H9 (cell line): ENCODE data around the gene FCSK. TPM values are rescaled to one million over a fixed set of nuclear protein-coding genes. Genes with fewer than 3 reads are reported as not detected.

Experiments
- DNase-seq: peaks from one replicate; pipeline ENCODE4 v3.0.0-alpha.2; 2017
- H2AFZ ChIP-seq: one replicate; pipeline ENCODE4 v1.6.1; 2013; ENCODE audit warnings: mild to moderate bottlenecking, low read length, control low read depth, moderate library complexity
- H2AK5ac ChIP-seq: 2 replicates; pipeline ENCODE4 v1.6.1; 2013; ENCODE audit warnings: low read length, control low read depth, mixed read lengths; ENCODE audit not compliant: insufficient read length
- H2BK120ac ChIP-seq: one replicate; pipeline ENCODE4 v1.6.1; 2013; ENCODE audit warnings: low read depth, mild to moderate bottlenecking, low read length, control low read depth, inconsistent platforms; ENCODE audit not compliant: poor library complexity, severe bottlenecking
- H2BK12ac ChIP-seq: 2 replicates; pipeline ENCODE4 v1.6.1; 2013; ENCODE audit warnings: low read length, control low read depth, mixed read lengths, low read depth; ENCODE audit not compliant: insufficient read length
- H2BK15ac ChIP-seq: 2 replicates; pipeline ENCODE4 v1.6.1; 2013; ENCODE audit warnings: low read depth, low read length, control low read depth
- H2BK20ac ChIP-seq: one replicate; pipeline ENCODE4 v1.6.1; 2013; ENCODE audit warnings: low read depth, mild to moderate bottlenecking, low read length, control low read depth, inconsistent platforms; ENCODE audit not compliant: poor library complexity, severe bottlenecking
- H2BK5ac ChIP-seq: 2 replicates; pipeline ENCODE4 v1.6.1; 2013; ENCODE audit warnings: low read length, control low read depth, mixed read lengths; ENCODE audit not compliant: insufficient read length
- H3K14ac ChIP-seq: 2 replicates; pipeline ENCODE4 v1.6.1; 2013; ENCODE audit warnings: low read length, control low read depth; ENCODE audit not compliant: insufficient read depth
- H3K18ac ChIP-seq: 2 replicates; pipeline ENCODE4 v1.6.1; 2013; ENCODE audit warnings: low read depth, mild to moderate bottlenecking, mixed read lengths, low read length, control low read depth; ENCODE audit not compliant: insufficient read length
- H3K23ac ChIP-seq: 2 replicates; pipeline ENCODE4 v1.6.1; 2013; ENCODE audit warnings: low read length, control low read depth, mixed read lengths, low read depth; ENCODE audit not compliant: insufficient read length
- H3K23me2 ChIP-seq: 2 replicates; pipeline ENCODE4 v1.6.1; 2013; ENCODE audit warnings: low read depth, mild to moderate bottlenecking, mixed read lengths, low read length, control low read depth; ENCODE audit not compliant: insufficient read length, poor library complexity, severe bottlenecking
- H3K27ac ChIP-seq: 2 replicates; pipeline ENCODE4 v1.5.1; 2013; ENCODE audit warnings: low read length, control low read depth, mixed read lengths, low read depth; ENCODE audit not compliant: insufficient read length
- H3K27me3 ChIP-seq: 2 replicates; pipeline ENCODE4 v1.6.1; 2013; ENCODE audit warnings: low read length, control low read depth, inconsistent platforms; ENCODE audit not compliant: insufficient read depth
- H3K4ac ChIP-seq: 2 replicates; pipeline ENCODE4 v1.6.1; 2013; ENCODE audit warnings: low read depth, mild to moderate bottlenecking, control low read depth, inconsistent platforms, low read length, moderate library complexity
- H3K4me1 ChIP-seq: 2 replicates; pipeline ENCODE4 v1.6.1; 2013; ENCODE audit warnings: low read length, control low read depth, inconsistent platforms; ENCODE audit not compliant: insufficient read depth
- H3K4me2 ChIP-seq: 2 replicates; pipeline ENCODE4 v1.6.1; 2013; ENCODE audit warnings: low read length, control low read depth, mixed read lengths; ENCODE audit not compliant: insufficient read length, insufficient read depth
- H3K56ac ChIP-seq: 2 replicates; pipeline ENCODE4 v1.6.1; 2013; ENCODE audit warnings: low read depth, mild to moderate bottlenecking, mixed read lengths, low read length, control low read depth; ENCODE audit not compliant: insufficient read length
- H3K79me1 ChIP-seq: 2 replicates; pipeline ENCODE4 v1.6.1; 2013; ENCODE audit warnings: low read depth, mild to moderate bottlenecking, moderate library complexity, low read length, control low read depth, inconsistent platforms; ENCODE audit not compliant: insufficient read depth, poor library complexity, severe bottlenecking
- H3K79me2 ChIP-seq: 2 replicates; pipeline ENCODE4 v1.6.1; 2013; ENCODE audit warnings: low read length, control low read depth, inconsistent platforms; ENCODE audit not compliant: insufficient read depth
- H3K9ac ChIP-seq: 2 replicates; pipeline ENCODE4 v1.6.1; 2013; ENCODE audit warnings: low read length, control low read depth, mixed read lengths; ENCODE audit not compliant: insufficient read length; ENCODE audit errors: extremely low read depth
- H3K9me3 ChIP-seq: one replicate; pipeline ENCODE4 v1.6.1; 2013; ENCODE audit warnings: low read depth, low read length, inconsistent platforms; ENCODE audit not compliant: control insufficient read depth
- H3T11ph ChIP-seq: one replicate; pipeline ENCODE4 v1.6.1; 2013; ENCODE audit warnings: mild to moderate bottlenecking, low read length, control low read depth, inconsistent platforms
- H4K20me1 ChIP-seq: one replicate; pipeline ENCODE4 v1.6.1; 2013; ENCODE audit not compliant: control insufficient read depth, insufficient read length, insufficient read depth
- H4K5ac ChIP-seq: 2 replicates; pipeline ENCODE4 v1.6.1; 2013; ENCODE audit warnings: low read depth, mild to moderate bottlenecking, mixed read lengths, low read length, control low read depth; ENCODE audit not compliant: insufficient read length
- H4K8ac ChIP-seq: replicated peaks from 2 replicates; pipeline ENCODE4 v1.6.1; 2013; ENCODE audit warnings: low read length, control low read depth, mixed read lengths, low read depth; ENCODE audit not compliant: insufficient read length
- H4K91ac ChIP-seq: 2 replicates; pipeline ENCODE4 v1.6.1; 2013; ENCODE audit warnings: low read depth, mild to moderate bottlenecking, moderate library complexity, mixed read lengths, low read length, control low read depth; ENCODE audit not compliant: insufficient read length
- H3K27ac Mint-ChIP-seq, 3 experiments: 2 replicates in 2 of 3; 3 replicates in 1 of 3; pipeline ENCODE4 v1.8.0; 2020 to 2021; ENCODE audit warnings: mixed read lengths in 3 of 3, mild to moderate bottlenecking in 1 of 3, moderate library complexity in 1 of 3
- H3K27me3 Mint-ChIP-seq: 2 replicates; pipeline ENCODE4 v1.8.0; 2021; ENCODE audit warnings: low read depth, mild to moderate bottlenecking, moderate library complexity, mixed read lengths
- H3K36me3 Mint-ChIP-seq, 3 experiments: 2 replicates in 2 of 3; 3 replicates in 1 of 3; pipeline ENCODE4 v1.8.0; 2020 to 2021; ENCODE audit warnings: low read depth in 3 of 3, mixed read lengths in 3 of 3; ENCODE audit not compliant: insufficient read depth in 1 of 3
- H3K4me1 Mint-ChIP-seq, 2 experiments: 2 replicates each; pipeline ENCODE4 v1.8.0; 2020; ENCODE audit warnings: mixed read lengths in 2 of 2
- H3K4me3 Mint-ChIP-seq, 2 experiments: 2 replicates in 1 of 2; 3 replicates in 1 of 2; pipeline ENCODE4 v1.8.0; 2020 to 2021; ENCODE audit warnings: mild to moderate bottlenecking in 2 of 2, mixed read lengths in 2 of 2, moderate library complexity in 1 of 2
- H3K9me3 Mint-ChIP-seq, 2 experiments: 2 replicates in 1 of 2; 3 replicates in 1 of 2; pipeline ENCODE4 v1.8.0; 2020; ENCODE audit warnings: mild to moderate bottlenecking in 2 of 2, mixed read lengths in 2 of 2, moderate library complexity in 1 of 2
- WGBS: extraction: QIAGEN DNeasy Blood & Tissue Kit; methylation state at CpG from one replicate; pipeline ENCODE4 v1.1.7; 2013; ENCODE audit warnings: missing lambda C conversion rate, low lambda C conversion rate, mixed read lengths; ENCODE audit not compliant: insufficient read length; ENCODE audit errors: extremely low coverage; 5-methylcytosine and 5-hydroxymethylcytosine counted together
- total RNA-seq: library from RNA; stranded (reverse); gene quantifications from 2 replicates; pipeline ENCODE4 v1.2.1, GENCODE V29; 2021
- TF ChIP-seq, protein P1 (sequence below): fragments of 200-600 bp; sonication (generic); conservative IDR thresholded peaks from 3 replicates; pipeline ENCODE4 v1.8.0; 2021; ENCODE audit warnings: antibody characterized with exemption, mild to moderate bottlenecking

Gene FCSK
- total RNA-seq, 1 experiment from 2014 or later = 6.5 TPM

DNA sequence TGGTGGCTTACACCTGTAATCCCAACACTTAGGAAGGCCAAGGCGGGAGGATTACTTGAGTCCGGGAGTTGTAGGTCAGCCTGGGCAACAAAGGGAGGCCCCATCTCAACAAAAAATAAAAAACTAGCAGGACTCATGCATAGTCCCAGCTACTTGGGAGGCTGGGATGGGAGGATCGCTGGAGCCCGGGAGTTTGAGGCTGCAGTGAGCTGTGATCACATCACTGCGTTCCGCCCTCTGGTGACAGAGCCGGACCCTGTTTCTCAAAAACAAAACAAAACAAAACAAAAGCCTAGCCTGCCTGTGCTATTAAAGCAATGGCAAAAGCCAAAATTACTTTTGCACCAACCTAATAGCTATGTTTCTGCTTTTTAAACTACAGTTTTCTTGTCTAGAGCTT is 1.5 kb downstream of the FCSK start:
- H2AK5ac ChIP-seq = no peak overlapping the region
- H2AFZ ChIP-seq = no peak overlapping the region
- H3K27ac Mint-ChIP-seq = no peak overlapping the region
- no peaks in the 10 kb centered on the region for H3K9me3 ChIP-seq
- WGBS = no CpG with 5 or more reads among the region's 7 CpGs
- no peaks in the 10 kb centered on the region for H3K79me1 ChIP-seq
- H3K27me3 ChIP-seq = no peaks in the 10 kb centered on the region
- no peak overlapping the region for H3K4me2 ChIP-seq
- no peaks in the 10 kb centered on the region for H3K4me1 ChIP-seq
- H3K79me2 ChIP-seq = no peaks in the 10 kb centered on the region
- no peak overlapping the region for H3K27ac ChIP-seq
- no peak overlapping the region for H3K4ac ChIP-seq
- H3K18ac ChIP-seq = no peak overlapping the region
- no peak overlapping the region for H2BK20ac ChIP-seq
- H2BK5ac ChIP-seq = no peak overlapping the region
- no peak overlapping the region for H4K5ac ChIP-seq
- H3K23me2 ChIP-seq = no peaks in the 10 kb centered on the region
- H3K9ac ChIP-seq = no peak overlapping the region
- peaks cover 11 to 17% of the 10 kb centered on the region in 2 experiments for H3K4me1 Mint-ChIP-seq
- H2BK120ac ChIP-seq = no peak overlapping the region
- H3K14ac ChIP-seq = no peak overlapping the region
- no peaks in the 10 kb centered on the region for H3K36me3 Mint-ChIP-seq
- no peak overlapping the region for H2BK15ac ChIP-seq
- H3K27me3 Mint-ChIP-seq = no peaks in the 10 kb centered on the region; the same call in 1 of the 2 replicates
- H2BK12ac ChIP-seq = no peak overlapping the region
- TF ChIP-seq, protein P1, sequence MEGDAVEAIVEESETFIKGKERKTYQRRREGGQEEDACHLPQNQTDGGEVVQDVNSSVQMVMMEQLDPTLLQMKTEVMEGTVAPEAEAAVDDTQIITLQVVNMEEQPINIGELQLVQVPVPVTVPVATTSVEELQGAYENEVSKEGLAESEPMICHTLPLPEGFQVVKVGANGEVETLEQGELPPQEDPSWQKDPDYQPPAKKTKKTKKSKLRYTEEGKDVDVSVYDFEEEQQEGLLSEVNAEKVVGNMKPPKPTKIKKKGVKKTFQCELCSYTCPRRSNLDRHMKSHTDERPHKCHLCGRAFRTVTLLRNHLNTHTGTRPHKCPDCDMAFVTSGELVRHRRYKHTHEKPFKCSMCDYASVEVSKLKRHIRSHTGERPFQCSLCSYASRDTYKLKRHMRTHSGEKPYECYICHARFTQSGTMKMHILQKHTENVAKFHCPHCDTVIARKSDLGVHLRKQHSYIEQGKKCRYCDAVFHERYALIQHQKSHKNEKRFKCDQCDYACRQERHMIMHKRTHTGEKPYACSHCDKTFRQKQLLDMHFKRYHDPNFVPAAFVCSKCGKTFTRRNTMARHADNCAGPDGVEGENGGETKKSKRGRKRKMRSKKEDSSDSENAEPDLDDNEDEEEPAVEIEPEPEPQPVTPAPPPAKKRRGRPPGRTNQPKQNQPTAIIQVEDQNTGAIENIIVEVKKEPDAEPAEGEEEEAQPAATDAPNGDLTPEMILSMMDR = no peak
- no peak overlapping the region for H3K23ac ChIP-seq
- H3K4me3 Mint-ChIP-seq = peak overlapping the region; percentile 84 to 87
- H3T11ph ChIP-seq = no peak overlapping the region
- H4K20me1 ChIP-seq = no peaks in the 10 kb centered on the region
- H3K56ac ChIP-seq = no peak overlapping the region
- no peak overlapping the region for H4K8ac ChIP-seq
- H4K91ac ChIP-seq = no peak overlapping the region
- DNase-seq = no peak
- H3K9me3 Mint-ChIP-seq = no peaks in the 10 kb centered on the region
